Measurements from ENCODE around the gene AMPH.
"Not testable (repeated sequence)": the region's sequence is repeated elsewhere in the genome, so short reads cannot be mapped to it uniquely, and the experiment has no call there.

AMPH gene

GRCh38 chr7:38395921-38396552 is 235.1 kb downstream of the AMPH start:
- DNase-seq (ENCODE audit: low read depth in 2 of 2), result not testable (repeated sequence)

GRCh38 chr7:38394660-38395059 is 236.5 kb downstream of the AMPH start:
- no peak for DNase-seq (ENCODE audit: low read depth in 2 of 2)

- no peak for DNase-seq (ENCODE audit: low read depth in 2 of 2)
Observed at GRCh38 chr7:38393874-38394273, 237.3 kb downstream of the AMPH start.

- DNase-seq (ENCODE audit: low read depth in 2 of 2), result no peak
Observed at GRCh38 chr7:38391751-38392150, 239.4 kb downstream of the AMPH start.

GRCh38 chr7:38385682-38386081 is 245.5 kb downstream of the AMPH start:
- DNase-seq (ENCODE audit: low read depth in 2 of 2), result no peak

GRCh38 chr7:38383281-38383680 is 247.9 kb downstream of the AMPH start:
- DNase-seq (ENCODE audit: low read depth in 2 of 2), result no peak

GRCh38 chr7:38382684-38383083 is 248.5 kb downstream of the AMPH start:
- DNase-seq (ENCODE audit: low read depth in 2 of 2), result no peak

- no peak for DNase-seq (ENCODE audit: low read depth in 2 of 2)
Observed at GRCh38 chr7:38375453-38375852, 255.7 kb downstream of the AMPH start.

GRCh38 chr7:38374507-38374906 is 256.7 kb downstream of the AMPH start:
- no peak for DNase-seq (ENCODE audit: low read depth in 2 of 2)

- no peak for DNase-seq (ENCODE audit: low read depth in 2 of 2)
Observed at GRCh38 chr7:38373155-38373554, 258.0 kb downstream of the AMPH start.

- DNase-seq (ENCODE audit: low read depth in 2 of 2), result no peak
Observed at GRCh38 chr7:38372290-38372689, 258.9 kb downstream of the AMPH start.

GRCh38 chr7:38369816-38370493 is 261.2 kb downstream of the AMPH start:
- peak; percentile 72 to 81 for DNase-seq (ENCODE audit: low read depth in 2 of 2)

GRCh38 chr7:38368191-38368605 is 263.0 kb downstream of the AMPH start:
- DNase-seq (ENCODE audit: low read depth in 2 of 2), result peak; percentile 64 to 78

- no peak for DNase-seq (ENCODE audit: low read depth in 2 of 2)
Observed at GRCh38 chr7:38367301-38367890, 263.8 kb downstream of the AMPH start.

GRCh38 chr7:38363379-38363778 is 267.8 kb downstream of the AMPH start:
- DNase-seq (ENCODE audit: low read depth in 2 of 2), result not testable (repeated sequence)

- DNase-seq (ENCODE audit: low read depth in 2 of 2), result not testable (repeated sequence)
Observed at GRCh38 chr7:38362611-38363237, 268.4 kb downstream of the AMPH start.

- DNase-seq (ENCODE audit: low read depth in 2 of 2), result no peak
Observed at GRCh38 chr7:38360776-38361175, 270.4 kb downstream of the AMPH start.

- peak in 1 of 2 donors; percentile 76 for DNase-seq (ENCODE audit: low read depth in 2 of 2)
Observed at GRCh38 chr7:38359071-38359601, 272.0 kb downstream of the AMPH start.

- not testable (repeated sequence) for DNase-seq (ENCODE audit: low read depth in 2 of 2)
Observed at GRCh38 chr7:38358273-38358831, 272.8 kb downstream of the AMPH start.

GRCh38 chr7:38354271-38354851 is 276.8 kb downstream of the AMPH start:
- not testable (repeated sequence) for DNase-seq (ENCODE audit: low read depth in 2 of 2)

GRCh38 chr7:38353431-38353881 is 277.7 kb downstream of the AMPH start:
- not testable (repeated sequence) for DNase-seq (ENCODE audit: low read depth in 2 of 2)

- DNase-seq (ENCODE audit: low read depth in 2 of 2), result no peak
Observed at GRCh38 chr7:38351601-38352000, 279.6 kb downstream of the AMPH start.

Measured in stimulated activated CD8-positive, alpha-beta memory T cell treated with anti-CD3 and anti-CD28 coated beads, Interleukin-15, amount 100 ng/mL, for 48 hours (primary cell).